ENCODE results near the gene PRELID3B. TPM values are rescaled to one million over a fixed set of nuclear protein-coding genes. Genes with fewer than 3 reads are reported as not detected.

The PRELID3B gene
- total RNA-seq, 1 experiment from 2014 or later = 52.6 TPM

GRCh38 chr20:58995461-58996225 is 46.9 kb downstream of the PRELID3B start:
- Histone ChIP-seq H2BK20ac (ENCODE audit: low read depth, low read length, poor library complexity, severe bottlenecking) (no peak overlapping the region), H4K5ac (ENCODE audit: insufficient read length, low read depth, low read length) (no peak overlapping the region), H3K18ac (ENCODE audit: insufficient read length, low read depth, low read length) (no peak overlapping the region), H3K27ac (ENCODE audit: insufficient read length, low read depth, low read length) (no peak overlapping the region), H4K8ac (replicated peaks; ENCODE audit: insufficient read length, low read depth, low read length) (no peak overlapping the region), H3K79me2 (ENCODE audit: insufficient read depth, low read length) (no peaks in the 10 kb centered on the region), H3K4ac (ENCODE audit: low read depth, low read length) (no peak overlapping the region), H3K23ac (ENCODE audit: insufficient read length, low read depth, low read length) (no peak overlapping the region), H2BK5ac (ENCODE audit: insufficient read length, low read length) (no peak overlapping the region), H2BK15ac (ENCODE audit: low read depth, low read length) (no peak overlapping the region), H3K56ac (ENCODE audit: insufficient read length, low read depth, low read length) (no peak overlapping the region), H3K27me3 (ENCODE audit: insufficient read depth, low read length) (no peaks in the 10 kb centered on the region), H3K9me3 (ENCODE audit: control insufficient read depth, low read depth, low read length) (no peaks in the 10 kb centered on the region), H4K91ac (ENCODE audit: insufficient read length, low read depth, low read length) (no peak overlapping the region), H2AFZ (ENCODE audit: low read length) (no peak overlapping the region), H2BK120ac (ENCODE audit: low read depth, low read length, poor library complexity, severe bottlenecking) (no peak overlapping the region), H3K14ac (ENCODE audit: insufficient read depth, low read length) (no peak overlapping the region), H3K79me1 (ENCODE audit: insufficient read depth, low read depth, low read length, poor library complexity, severe bottlenecking) (no peaks in the 10 kb centered on the region), H3K4me2 (ENCODE audit: insufficient read depth, insufficient read length, low read length) (no peak overlapping the region), H3T11ph (ENCODE audit: low read length) (no peak overlapping the region), H3K4me1 (ENCODE audit: insufficient read depth, low read length) (no peaks in the 10 kb centered on the region), H2BK12ac (ENCODE audit: insufficient read length, low read depth, low read length) (no peak overlapping the region), H3K23me2 (ENCODE audit: insufficient read length, low read depth, low read length, poor library complexity, severe bottlenecking) (no peaks in the 10 kb centered on the region), H4K20me1 (ENCODE audit: control insufficient read depth, insufficient read depth, insufficient read length) (no peaks in the 10 kb centered on the region), H2AK5ac (ENCODE audit: insufficient read length, low read length) (no peak overlapping the region), H3K9ac (ENCODE audit: extremely low read depth, insufficient read length, low read length) (no peak overlapping the region)
- WGBS (ENCODE audit: extremely low coverage, insufficient read length, low lambda C conversion rate) = no CpG with 5 or more reads among the region's 18 CpGs
- DNase-seq = no peak
- H3K4me1 Mint-ChIP-seq = no peaks in the 10 kb centered on the region
- peaks cover 22 to 78% (median 77%) of the 10 kb centered on the region in 3 experiments; a peak in 6 of 7 replicates for H3K36me3 Mint-ChIP-seq (ENCODE audit: insufficient read depth in 1 of 3, low read depth in 3 of 3)
- H3K9me3 Mint-ChIP-seq = no peaks in the 10 kb centered on the region
- no peak for TF ChIP-seq CTCF (conservative IDR thresholded peaks at IDR 0.05)
- no peak overlapping the region for H3K4me3 Mint-ChIP-seq
- H3K27me3 Mint-ChIP-seq (ENCODE audit: low read depth) = no peaks in the 10 kb centered on the region; the same call in 1 of the 2 replicates
- no peak overlapping the region for H3K27ac Mint-ChIP-seq
